Esophagus muscularis mucosa (tissue), 4 donors: ENCODE measurements around the gene SNRNP48. TPM values are rescaled to one million over a fixed set of nuclear protein-coding genes. Genes with fewer than 3 reads are reported as not detected.

Experiments used
- DNase-seq: peaks from one replicate; pipeline ENCODE4 v3.0.0-alpha.2; 2017; ENCODE audit errors: extremely low spot score
- H3K27ac ChIP-seq, 4 donors: fragments of 200-600 bp; sonication (generic); replicated peaks in 1 of 4; 1 replicate in 3 of 4; 2 replicates in 1 of 4; pipeline ENCODE4 v1.5.1; 2016 to 2019; ENCODE audit warnings: mild to moderate bottlenecking in 1 of 4
- H3K27me3 ChIP-seq, 4 donors: fragments of 200-600 bp; sonication (generic); one replicate each; pipeline versions ENCODE4 v1.5.1 to v1.6.0; 2016 to 2019
- H3K36me3 ChIP-seq, 4 donors: fragments of 200-600 bp; sonication (generic); one replicate each; pipeline ENCODE4 v1.5.1; 2016 to 2019
- H3K4me1 ChIP-seq, 4 donors: fragments of 200-600 bp; sonication (generic); one replicate each; pipeline ENCODE4 v1.5.1; 2016 to 2019
- H3K4me3 ChIP-seq, 4 donors: fragments of 200-600 bp; sonication (generic); 1 replicate in 2 of 4; 2 replicates in 2 of 4; pipeline ENCODE4 v1.5.1; 2016 to 2019; ENCODE audit warnings: mild to moderate bottlenecking in 4 of 4, moderate library complexity in 1 of 4
- H3K9me3 ChIP-seq, 4 donors: fragments of 200-600 bp; sonication (generic); 1 replicate in 3 of 4; 2 replicates in 1 of 4; pipeline ENCODE4 v1.5.1; 2016 to 2019
- CTCF ChIP-seq, 3 experiments: fragments of 200-600 bp in 2 of 3; fragments of 450-650 bp in 1 of 3; sonication (generic) in 2 of 3; IDR thresholded peaks; one replicate each; pipeline ENCODE4 v1.5.1; 2017 to 2019; ENCODE audit warnings: antibody characterized with exemption in 3 of 3, mild to moderate bottlenecking in 2 of 3, moderate library complexity in 1 of 3
- EP300 ChIP-seq: sonication (generic); formaldehyde crosslinking; IDR thresholded peaks from one replicate; pipeline ENCODE4 v1.6.1; 2017; ENCODE audit warnings: antibody characterized with exemption
- POLR2A ChIP-seq: fragments of 450-650 bp; IDR thresholded peaks from one replicate; pipeline ENCODE4 v1.6.1; 2017; ENCODE audit warnings: antibody characterized with exemption, moderate library complexity, mild to moderate bottlenecking, low read depth
- POLR2AphosphoS5 ChIP-seq, 2 donors: sonication (generic); formaldehyde crosslinking; IDR thresholded peaks; one replicate each; pipeline ENCODE4 v1.6.1; 2017; ENCODE audit warnings: antibody characterized with exemption in 2 of 2
- WGBS: methylation state at CpG from one replicate; pipeline ENCODE4 v1.1.5; 2018; 5-methylcytosine and 5-hydroxymethylcytosine counted together
- intact Hi-C: fragments of 100-400 bp; cut with DNase I; formaldehyde crosslinking; loops from one replicate; pipeline ENCODE4 v1.15.1; 2023
- total RNA-seq, 4 donors: library from RNA; depleted of rRNA; stranded (reverse); fragments of >200 nt; gene quantifications; one replicate each; pipeline versions ENCODE4 v1.1.0 to v1.2.1, GENCODE V29; 2016

Gene SNRNP48
- total RNA-seq, 4 donors from 2014 or later: 8.9 to 17.0 (median 9.5) TPM

GRCh38 chr6:7546020-7546369, 44.0 kb upstream of the SNRNP48 start:
- TF ChIP-seq EP300 (no peak), POLR2A (no peak), POLR2AphosphoS5 (IDR thresholded peaks at IDR 0.05) (no peak), CTCF (IDR thresholded peaks at IDR 0.05) (no peak)
- Histone ChIP-seq H3K4me1 (peaks cover 8 to 23% (median 22%) of the 10 kb centered on the region in 4 donors), H3K4me3 (no peak overlapping the region), H3K27me3 (peaks cover 7 to 73% (median 22%) of the 10 kb centered on the region in 4 donors), H3K27ac (no peak overlapping the region), H3K36me3 (no peaks in the 10 kb centered on the region), H3K9me3 (no peaks in the 10 kb centered on the region)
- intact Hi-C loops: no loop called here
- DNase-seq: peak; percentile 77
- WGBS: 74% methylated on average over 6 of the region's 6 CpGs

DNA sequence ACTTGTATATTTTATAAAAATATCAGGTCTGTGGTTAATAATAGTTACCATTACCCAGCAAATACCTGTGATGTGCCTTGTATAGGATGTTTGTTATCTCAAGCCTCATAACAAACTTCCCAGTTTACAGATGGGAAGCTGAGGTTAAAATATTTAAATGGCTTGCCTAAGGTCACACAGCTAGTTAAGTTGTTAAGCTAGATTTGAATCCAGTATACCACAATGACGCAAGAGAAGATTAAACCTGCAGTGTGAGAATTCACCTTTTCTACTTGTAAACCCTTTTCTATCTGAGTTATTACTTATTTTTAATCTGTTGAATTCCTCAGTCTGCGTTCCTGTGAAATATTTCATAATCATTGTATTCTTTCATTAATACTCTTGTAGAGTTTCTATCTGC, 43.6 kb upstream of the SNRNP48 start:
- DNase-seq: no peak
- intact Hi-C loops: no loop called here
- no peaks in the 10 kb centered on the region for H3K9me3 ChIP-seq
- no peak for TF ChIP-seq POLR2AphosphoS5 (IDR thresholded peaks at IDR 0.05)
- no peak for TF ChIP-seq EP300
- peaks cover 3 to 71% (median 18%) of the 10 kb centered on the region in 4 donors for H3K27me3 ChIP-seq
- WGBS: 91% methylated on average over 2 of the region's 2 CpGs
- no peak overlapping the region for H3K27ac ChIP-seq
- no peaks in the 10 kb centered on the region for H3K36me3 ChIP-seq
- peaks cover 8 to 19% (median 18%) of the 10 kb centered on the region in 4 donors for H3K4me1 ChIP-seq
- H3K4me3 ChIP-seq: no peak overlapping the region

GRCh38 chr6:7546896-7547295, 43.1 kb upstream of the SNRNP48 start:
- intact Hi-C loops: no loop called here
- TF ChIP-seq CTCF (IDR thresholded peaks at IDR 0.05): no peak
- Histone ChIP-seq H3K27me3 (peaks cover 0 to 71% (median 13%) of the 10 kb centered on the region in 4 donors), H3K27ac (no peak overlapping the region), H3K4me1 (peaks cover 5 to 14% (median 13%) of the 10 kb centered on the region in 4 donors), H3K36me3 (no peaks in the 10 kb centered on the region), H3K9me3 (no peaks in the 10 kb centered on the region), H3K4me3 (no peak overlapping the region)
- DNase-seq: peak; percentile 78
- WGBS: 83% methylated on average over 4 of the region's 4 CpGs

DNA sequence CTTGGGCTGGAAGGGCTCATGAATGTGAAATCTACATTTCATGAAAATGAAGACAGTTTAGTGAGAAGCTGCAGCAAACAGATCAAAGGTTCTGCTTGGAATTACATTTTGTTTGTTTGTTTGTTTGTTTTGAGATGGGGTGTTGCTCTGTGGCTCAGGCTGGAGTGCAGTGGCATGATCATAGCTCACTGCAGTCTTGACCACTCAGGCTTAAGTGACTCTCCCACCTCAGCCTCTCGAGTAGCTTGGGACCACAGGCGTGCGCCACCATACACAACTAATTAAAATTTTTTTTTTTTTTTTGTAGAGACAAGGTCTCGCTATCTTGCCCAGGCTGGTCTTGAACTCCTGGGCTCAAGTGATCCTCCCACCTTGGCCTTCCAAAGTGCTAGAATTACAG, 42.7 kb upstream of the SNRNP48 start:
- Histone ChIP-seq H3K27me3 (peaks cover 0 to 67% (median 9%) of the 10 kb centered on the region in 4 donors), H3K27ac (no peak overlapping the region), H3K9me3 (no peaks in the 10 kb centered on the region), H3K4me3 (no peak overlapping the region), H3K4me1 (peaks cover 3 to 10% (median 9%) of the 10 kb centered on the region in 4 donors), H3K36me3 (no peaks in the 10 kb centered on the region)
- WGBS: 89% methylated on average over 4 of the region's 4 CpGs
- no peak for DNase-seq
- TF ChIP-seq EP300 (no peak), POLR2AphosphoS5 (IDR thresholded peaks at IDR 0.05) (no peak), CTCF (IDR thresholded peaks at IDR 0.05) (no peak), POLR2A (no peak)
- intact Hi-C loops: no loop called here

DNA sequence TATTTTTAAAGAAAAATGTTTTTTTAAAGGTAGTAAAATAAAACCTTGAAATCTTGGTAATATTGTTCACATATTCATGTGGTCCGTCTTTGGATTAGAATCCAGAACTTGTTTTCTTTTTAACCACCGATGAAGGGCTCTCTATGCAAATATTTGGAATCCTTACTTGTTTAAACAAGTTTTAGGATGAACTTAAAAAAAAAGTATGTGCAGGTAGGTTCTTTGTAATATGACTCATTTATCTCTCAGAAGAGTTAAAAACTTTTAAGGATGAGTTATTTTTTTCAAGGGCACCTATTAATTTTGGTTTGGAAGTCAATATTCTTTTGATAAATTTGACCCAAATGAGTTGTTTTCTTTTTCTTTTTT, 39.6 kb upstream of the SNRNP48 start:
- no peak overlapping the region for H3K4me3 ChIP-seq
- H3K9me3 ChIP-seq: no peaks in the 10 kb centered on the region
- peaks cover 0 to 3% (median 0%) of the 10 kb centered on the region in 4 donors for H3K4me1 ChIP-seq
- no peak for DNase-seq
- no peak overlapping the region for H3K27ac ChIP-seq
- H3K36me3 ChIP-seq: no peaks in the 10 kb centered on the region
- peaks cover 0 to 51% (median 0%) of the 10 kb centered on the region in 4 donors for H3K27me3 ChIP-seq
- TF ChIP-seq EP300: no peak
- no peak for TF ChIP-seq POLR2A
- TF ChIP-seq POLR2AphosphoS5 (IDR thresholded peaks at IDR 0.05): no peak
- no peak for TF ChIP-seq CTCF (IDR thresholded peaks at IDR 0.05)
- intact Hi-C loops: no loop called here
- 80% methylated on average over 2 of the region's 2 CpGs for WGBS
